Measurements from ENCODE around the gene AACS.

DNA sequence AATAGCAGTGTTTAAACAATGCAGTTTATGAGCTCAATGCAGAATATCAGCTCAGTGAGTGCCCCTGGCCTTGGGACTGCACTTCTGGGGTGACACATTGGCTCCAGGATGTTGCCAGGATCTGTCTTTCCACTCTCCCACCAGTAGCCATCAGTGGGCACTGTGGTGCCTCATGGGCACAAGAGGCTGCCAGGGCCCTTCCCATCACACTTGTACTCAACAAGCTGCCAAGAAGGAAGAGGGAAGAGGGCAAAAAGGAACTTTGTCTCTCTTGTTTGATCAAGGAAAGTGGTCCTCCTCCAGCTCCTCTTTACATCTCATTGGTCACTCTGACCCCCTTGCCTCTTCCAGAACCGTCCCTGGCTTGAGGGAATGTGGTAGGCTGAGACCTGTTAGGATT lies 115.9 kb downstream of the AACS start:
- TF ChIP-seq, protein P1, sequence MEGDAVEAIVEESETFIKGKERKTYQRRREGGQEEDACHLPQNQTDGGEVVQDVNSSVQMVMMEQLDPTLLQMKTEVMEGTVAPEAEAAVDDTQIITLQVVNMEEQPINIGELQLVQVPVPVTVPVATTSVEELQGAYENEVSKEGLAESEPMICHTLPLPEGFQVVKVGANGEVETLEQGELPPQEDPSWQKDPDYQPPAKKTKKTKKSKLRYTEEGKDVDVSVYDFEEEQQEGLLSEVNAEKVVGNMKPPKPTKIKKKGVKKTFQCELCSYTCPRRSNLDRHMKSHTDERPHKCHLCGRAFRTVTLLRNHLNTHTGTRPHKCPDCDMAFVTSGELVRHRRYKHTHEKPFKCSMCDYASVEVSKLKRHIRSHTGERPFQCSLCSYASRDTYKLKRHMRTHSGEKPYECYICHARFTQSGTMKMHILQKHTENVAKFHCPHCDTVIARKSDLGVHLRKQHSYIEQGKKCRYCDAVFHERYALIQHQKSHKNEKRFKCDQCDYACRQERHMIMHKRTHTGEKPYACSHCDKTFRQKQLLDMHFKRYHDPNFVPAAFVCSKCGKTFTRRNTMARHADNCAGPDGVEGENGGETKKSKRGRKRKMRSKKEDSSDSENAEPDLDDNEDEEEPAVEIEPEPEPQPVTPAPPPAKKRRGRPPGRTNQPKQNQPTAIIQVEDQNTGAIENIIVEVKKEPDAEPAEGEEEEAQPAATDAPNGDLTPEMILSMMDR (optimal IDR thresholded peaks at IDR 0.05 in 1 of 3, IDR thresholded peaks at IDR 0.05 in 1 of 3, conservative IDR thresholded peaks at IDR 0.05 in 1 of 3; ENCODE audit: extremely low read depth in 1 of 3, insufficient read depth in 2 of 3, low read length in 3 of 3), result no peak
- TF ChIP-seq EZH2 (IDR thresholded peaks at IDR 0.05; ENCODE audit: low read length), result no peak
